Measurements from ENCODE around the gene CMIP. TPM values are rescaled to one million over a fixed set of nuclear protein-coding genes. Genes with fewer than 3 reads are reported as not detected.
A peak's percentile ranks its signal among the peaks of the same experiment; 100 is the strongest.

CMIP gene
- polyA plus RNA-seq, 1 donor from 2014 or later = 15.1 TPM

- Histone ChIP-seq H3K4me3 (ENCODE audit: low read length) (no peak overlapping the region), H3K9me2 (ENCODE audit: insufficient read depth, low read length) (no peaks in the 10 kb centered on the region), H3K9me3 (ENCODE audit: low read length) (no peaks in the 10 kb centered on the region), H3K79me2 (replicated peaks; ENCODE audit: insufficient read depth, low read length) (no peaks in the 10 kb centered on the region), H3K27ac (ENCODE audit: low read length) (no peak overlapping the region), H3K4me2 (ENCODE audit: low read length) (no peak overlapping the region), H3K9ac (ENCODE audit: low read length) (no peak overlapping the region), H3K36me3 (ENCODE audit: insufficient read depth, low read length) (peaks cover 6% of the 10 kb centered on the region), H2AFZ (ENCODE audit: low read depth, low read length) (no peak overlapping the region), H3K27me3 (ENCODE audit: insufficient read depth, low read depth, low read length) (no peaks in the 10 kb centered on the region), H3F3A (ENCODE audit: insufficient read depth, low read length, poor library complexity, severe bottlenecking) (no peaks in the 10 kb centered on the region), H4K20me1 (ENCODE audit: insufficient read depth) (no peaks in the 10 kb centered on the region)
- TF ChIP-seq TAF1 (IDR thresholded peaks at IDR 0.05; ENCODE audit: low read depth) (no peak), EZH2 (IDR thresholded peaks at IDR 0.05; ENCODE audit: borderline replicate concordance, insufficient read depth, low read length, poor library complexity, severe bottlenecking) (no peak), POLR2AphosphoS5 (IDR thresholded peaks at IDR 0.05) (no peak), MXI1 (conservative IDR thresholded peaks at IDR 0.05; ENCODE audit: poor library complexity, severe bottlenecking) (no peak), EP300 (conservative IDR thresholded peaks at IDR 0.05; ENCODE audit: poor library complexity, severe bottlenecking) (no peak), SMC3 (conservative IDR thresholded peaks at IDR 0.05; ENCODE audit: poor library complexity) (peak; percentile 70), RAD21 (conservative IDR thresholded peaks at IDR 0.05) (peak; percentile 62)
- TF ChIP-seq, protein P1, sequence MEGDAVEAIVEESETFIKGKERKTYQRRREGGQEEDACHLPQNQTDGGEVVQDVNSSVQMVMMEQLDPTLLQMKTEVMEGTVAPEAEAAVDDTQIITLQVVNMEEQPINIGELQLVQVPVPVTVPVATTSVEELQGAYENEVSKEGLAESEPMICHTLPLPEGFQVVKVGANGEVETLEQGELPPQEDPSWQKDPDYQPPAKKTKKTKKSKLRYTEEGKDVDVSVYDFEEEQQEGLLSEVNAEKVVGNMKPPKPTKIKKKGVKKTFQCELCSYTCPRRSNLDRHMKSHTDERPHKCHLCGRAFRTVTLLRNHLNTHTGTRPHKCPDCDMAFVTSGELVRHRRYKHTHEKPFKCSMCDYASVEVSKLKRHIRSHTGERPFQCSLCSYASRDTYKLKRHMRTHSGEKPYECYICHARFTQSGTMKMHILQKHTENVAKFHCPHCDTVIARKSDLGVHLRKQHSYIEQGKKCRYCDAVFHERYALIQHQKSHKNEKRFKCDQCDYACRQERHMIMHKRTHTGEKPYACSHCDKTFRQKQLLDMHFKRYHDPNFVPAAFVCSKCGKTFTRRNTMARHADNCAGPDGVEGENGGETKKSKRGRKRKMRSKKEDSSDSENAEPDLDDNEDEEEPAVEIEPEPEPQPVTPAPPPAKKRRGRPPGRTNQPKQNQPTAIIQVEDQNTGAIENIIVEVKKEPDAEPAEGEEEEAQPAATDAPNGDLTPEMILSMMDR (IDR thresholded peaks at IDR 0.05; ENCODE audit: poor library complexity, severe bottlenecking) = peak; percentile 63
- TF ChIP-seq, protein P2, sequence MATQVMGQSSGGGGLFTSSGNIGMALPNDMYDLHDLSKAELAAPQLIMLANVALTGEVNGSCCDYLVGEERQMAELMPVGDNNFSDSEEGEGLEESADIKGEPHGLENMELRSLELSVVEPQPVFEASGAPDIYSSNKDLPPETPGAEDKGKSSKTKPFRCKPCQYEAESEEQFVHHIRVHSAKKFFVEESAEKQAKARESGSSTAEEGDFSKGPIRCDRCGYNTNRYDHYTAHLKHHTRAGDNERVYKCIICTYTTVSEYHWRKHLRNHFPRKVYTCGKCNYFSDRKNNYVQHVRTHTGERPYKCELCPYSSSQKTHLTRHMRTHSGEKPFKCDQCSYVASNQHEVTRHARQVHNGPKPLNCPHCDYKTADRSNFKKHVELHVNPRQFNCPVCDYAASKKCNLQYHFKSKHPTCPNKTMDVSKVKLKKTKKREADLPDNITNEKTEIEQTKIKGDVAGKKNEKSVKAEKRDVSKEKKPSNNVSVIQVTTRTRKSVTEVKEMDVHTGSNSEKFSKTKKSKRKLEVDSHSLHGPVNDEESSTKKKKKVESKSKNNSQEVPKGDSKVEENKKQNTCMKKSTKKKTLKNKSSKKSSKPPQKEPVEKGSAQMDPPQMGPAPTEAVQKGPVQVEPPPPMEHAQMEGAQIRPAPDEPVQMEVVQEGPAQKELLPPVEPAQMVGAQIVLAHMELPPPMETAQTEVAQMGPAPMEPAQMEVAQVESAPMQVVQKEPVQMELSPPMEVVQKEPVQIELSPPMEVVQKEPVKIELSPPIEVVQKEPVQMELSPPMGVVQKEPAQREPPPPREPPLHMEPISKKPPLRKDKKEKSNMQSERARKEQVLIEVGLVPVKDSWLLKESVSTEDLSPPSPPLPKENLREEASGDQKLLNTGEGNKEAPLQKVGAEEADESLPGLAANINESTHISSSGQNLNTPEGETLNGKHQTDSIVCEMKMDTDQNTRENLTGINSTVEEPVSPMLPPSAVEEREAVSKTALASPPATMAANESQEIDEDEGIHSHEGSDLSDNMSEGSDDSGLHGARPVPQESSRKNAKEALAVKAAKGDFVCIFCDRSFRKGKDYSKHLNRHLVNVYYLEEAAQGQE (IDR thresholded peaks at IDR 0.05; ENCODE audit: borderline replicate concordance) = no peak
Observed at GRCh38 chr16:81623365-81624102, 178.9 kb downstream of the CMIP start.

DNA sequence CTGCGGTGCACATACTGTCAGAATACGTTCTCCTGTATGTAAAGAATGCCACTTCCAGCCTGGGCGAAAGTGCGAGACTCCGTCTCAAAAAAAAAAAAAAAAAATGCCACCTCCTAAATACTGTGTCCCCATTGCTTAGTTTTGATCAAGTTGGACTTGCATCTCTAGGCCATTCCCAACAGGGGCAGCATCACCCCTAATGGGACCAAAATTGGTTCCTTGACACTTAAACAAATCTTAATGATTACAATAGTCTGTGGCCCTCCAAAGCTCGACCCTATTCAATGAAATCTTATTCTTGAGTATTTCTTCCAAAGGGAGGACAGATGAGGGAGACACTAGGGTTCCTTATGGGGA lies 179.8 kb downstream of the CMIP start:
- Histone ChIP-seq H2AFZ (ENCODE audit: low read depth, low read length) (no peak overlapping the region), H3F3A (ENCODE audit: insufficient read depth, low read length, poor library complexity, severe bottlenecking) (no peaks in the 10 kb centered on the region), H3K9me2 (ENCODE audit: insufficient read depth, low read length) (no peaks in the 10 kb centered on the region), H3K36me3 (ENCODE audit: insufficient read depth, low read length) (peaks cover 5% of the 10 kb centered on the region), H3K4me3 (ENCODE audit: low read length) (no peak overlapping the region), H3K27ac (ENCODE audit: low read length) (no peak overlapping the region), H4K20me1 (ENCODE audit: insufficient read depth) (no peaks in the 10 kb centered on the region), H3K79me2 (replicated peaks; ENCODE audit: insufficient read depth, low read length) (no peaks in the 10 kb centered on the region), H3K27me3 (ENCODE audit: insufficient read depth, low read depth, low read length) (no peaks in the 10 kb centered on the region), H3K9me3 (ENCODE audit: low read length) (no peaks in the 10 kb centered on the region), H3K9ac (ENCODE audit: low read length) (no peak overlapping the region), H3K4me2 (ENCODE audit: low read length) (no peak overlapping the region)
- no peak for TF ChIP-seq SMC3 (conservative IDR thresholded peaks at IDR 0.05; ENCODE audit: poor library complexity)
- no peak for TF ChIP-seq TAF1 (IDR thresholded peaks at IDR 0.05; ENCODE audit: low read depth)
- TF ChIP-seq, protein P2 (IDR thresholded peaks at IDR 0.05; ENCODE audit: borderline replicate concordance) = no peak
- no peak for TF ChIP-seq POLR2AphosphoS5 (IDR thresholded peaks at IDR 0.05)
- no peak for TF ChIP-seq EP300 (conservative IDR thresholded peaks at IDR 0.05; ENCODE audit: poor library complexity, severe bottlenecking)
- TF ChIP-seq RAD21 (conservative IDR thresholded peaks at IDR 0.05) = no peak
- TF ChIP-seq EZH2 (IDR thresholded peaks at IDR 0.05; ENCODE audit: borderline replicate concordance, insufficient read depth, low read length, poor library complexity, severe bottlenecking) = no peak
- TF ChIP-seq MXI1 (conservative IDR thresholded peaks at IDR 0.05; ENCODE audit: poor library complexity, severe bottlenecking) = no peak
- TF ChIP-seq, protein P1 (IDR thresholded peaks at IDR 0.05; ENCODE audit: poor library complexity, severe bottlenecking) = no peak
